T-helper 2 cell treated with Interferon-gamma antibody and Interleukin-4, amounts not matched to agents 100 ng/mL and 5 ng/mL, for 36 hours (primary cell): ENCODE measurements around the gene FTL. TPM values are rescaled to one million over a fixed set of nuclear protein-coding genes. Genes with fewer than 3 reads are reported as not detected.
"Not testable (repeated sequence)": the region's sequence is repeated elsewhere in the genome, so short reads cannot be mapped to it uniquely, and the experiment has no call there.

Source experiments
- intact Hi-C: fragments of 100-400 bp; cut with micrococcal nuclease; formaldehyde crosslinking; loops from one replicate; pipeline ENCODE4 v1.15.1; 2023
- total RNA-seq: library from RNA; stranded (reverse); gene quantifications from 2 replicates; pipeline ENCODE4 v1.2.3, GENCODE V29; 2022

Gene FTL
- 704 and 728 TPM in 2 replicates for total RNA-seq

- intact Hi-C loops, result loop anchor here (1.0 to 10.0 kb wide), 5 partner anchors 11 to 330 kb away; partner anchors contain the start of genes BAX, DBP, GYS1 and NUCB1
Observed at GRCh38 chr19:48965040-48965805, at the start of gene FTL. Gene FTL, plus strand, starts transcription at chr19:48965309. Its CDS starts 199 bp downstream, at chr19:48965508.

- intact Hi-C loops, result no loop called here
Observed at GRCh38 chr19:48915757-48916156, 49.4 kb upstream of the FTL start.

GRCh38 chr19:48918071-48918470 lies 47.0 kb upstream of the FTL start:
- intact Hi-C loops, result no loop called here

GRCh38 chr19:48918801-48919247 lies 46.3 kb upstream of the FTL start:
- intact Hi-C loops, result no loop called here

GRCh38 chr19:48919271-48919670 lies 45.8 kb upstream of the FTL start:
- intact Hi-C loops, result not testable (repeated sequence)

- intact Hi-C loops, result no loop called here
Observed at GRCh38 chr19:48920949-48921348, 44.2 kb upstream of the FTL start.

GRCh38 chr19:48921721-48922500 lies 43.2 kb upstream of the FTL start:
- intact Hi-C loops, result no loop called here

- intact Hi-C loops, result no loop called here
Observed at GRCh38 chr19:48922548-48923490, 42.3 kb upstream of the FTL start.

GRCh38 chr19:48925240-48925843 lies 39.8 kb upstream of the FTL start:
- intact Hi-C loops, result no loop called here

GRCh38 chr19:48925890-48926289 lies 39.2 kb upstream of the FTL start:
- intact Hi-C loops, result not testable (repeated sequence)

- intact Hi-C loops, result no loop called here
Observed at GRCh38 chr19:48926909-48927308, 38.2 kb upstream of the FTL start.

- intact Hi-C loops, result loop anchor here (1.0 kb wide), 1 partner anchor 24 kb away; no protein-coding TSS in a partner anchor
Observed at GRCh38 chr19:48927692-48928091, 37.4 kb upstream of the FTL start.

- intact Hi-C loops, result loop anchor here (1.0 kb wide), 1 partner anchor 23 kb away; no protein-coding TSS in a partner anchor
Observed at GRCh38 chr19:48928164-48929025, 36.7 kb upstream of the FTL start.

- intact Hi-C loops, result no loop called here
Observed at GRCh38 chr19:48933382-48933932, 31.7 kb upstream of the FTL start, which contains the start of gene DHDH. Gene DHDH, plus strand, starts transcription at chr19:48933699. Its CDS starts 23 bp downstream, at chr19:48933722.

GRCh38 chr19:48934837-48935236 lies 30.3 kb upstream of the FTL start:
- intact Hi-C loops, result no loop called here

GRCh38 chr19:48935864-48936263 lies 29.2 kb upstream of the FTL start:
- intact Hi-C loops, result no loop called here

GRCh38 chr19:48938256-48938655 lies 26.9 kb upstream of the FTL start:
- intact Hi-C loops, result no loop called here

GRCh38 chr19:48940902-48941301 lies 24.2 kb upstream of the FTL start:
- intact Hi-C loops, result no loop called here

GRCh38 chr19:48943081-48943480 lies 22.0 kb upstream of the FTL start:
- intact Hi-C loops, result no loop called here
